Stomach (tissue), 4 donors: ENCODE measurements around the gene USP37.

ENCODE experiments used
- POLR2A ChIP-seq, 4 donors: fragments of 450-650 bp; IDR thresholded peaks; one replicate each; pipeline ENCODE4 v1.6.1; 2016; ENCODE audit warnings: antibody characterized with exemption in 4 of 4, control low read depth in 2 of 4, mild to moderate bottlenecking in 1 of 4, moderate library complexity in 1 of 4
- POLR2AphosphoS5 ChIP-seq, 3 donors: sonication (generic); formaldehyde crosslinking; IDR thresholded peaks; one replicate each; pipeline ENCODE4 v1.6.1; 2016; ENCODE audit warnings: antibody characterized with exemption in 3 of 3
- TF ChIP-seq, protein P1 (sequence below), 7 experiments: fragments of 450-650 bp in 4 of 7; fragments of 200-600 bp in 3 of 7; sonication (generic) in 3 of 7; IDR thresholded peaks; one replicate each; pipeline ENCODE4 v1.5.1; 2016 to 2019; ENCODE audit warnings: antibody characterized with exemption in 7 of 7, control low read depth in 2 of 7, mild to moderate bottlenecking in 1 of 7

DNA sequence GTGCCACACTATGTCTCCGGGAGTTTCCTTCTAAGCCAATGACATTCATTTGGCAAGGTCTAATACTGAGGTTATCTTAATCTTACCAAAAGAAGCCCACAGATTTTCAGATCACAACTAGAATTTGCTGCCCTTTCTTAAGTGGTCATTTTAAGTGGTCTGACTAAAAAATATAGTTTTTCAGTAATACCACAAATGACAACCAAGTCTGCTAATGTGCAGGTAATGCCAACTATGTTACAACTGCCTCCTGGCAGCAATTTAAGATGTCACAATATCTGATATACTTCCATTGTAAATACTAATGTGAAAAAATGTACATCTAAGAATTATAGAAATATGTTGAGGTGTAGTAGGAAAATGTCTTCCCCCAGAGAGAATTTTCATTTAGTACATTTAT lies 49.3 kb downstream of the USP37 start:
- TF ChIP-seq POLR2A (IDR thresholded peaks at IDR 0.05) (no peak), POLR2AphosphoS5 (IDR thresholded peaks at IDR 0.05) (no peak)
- TF ChIP-seq, protein P1, sequence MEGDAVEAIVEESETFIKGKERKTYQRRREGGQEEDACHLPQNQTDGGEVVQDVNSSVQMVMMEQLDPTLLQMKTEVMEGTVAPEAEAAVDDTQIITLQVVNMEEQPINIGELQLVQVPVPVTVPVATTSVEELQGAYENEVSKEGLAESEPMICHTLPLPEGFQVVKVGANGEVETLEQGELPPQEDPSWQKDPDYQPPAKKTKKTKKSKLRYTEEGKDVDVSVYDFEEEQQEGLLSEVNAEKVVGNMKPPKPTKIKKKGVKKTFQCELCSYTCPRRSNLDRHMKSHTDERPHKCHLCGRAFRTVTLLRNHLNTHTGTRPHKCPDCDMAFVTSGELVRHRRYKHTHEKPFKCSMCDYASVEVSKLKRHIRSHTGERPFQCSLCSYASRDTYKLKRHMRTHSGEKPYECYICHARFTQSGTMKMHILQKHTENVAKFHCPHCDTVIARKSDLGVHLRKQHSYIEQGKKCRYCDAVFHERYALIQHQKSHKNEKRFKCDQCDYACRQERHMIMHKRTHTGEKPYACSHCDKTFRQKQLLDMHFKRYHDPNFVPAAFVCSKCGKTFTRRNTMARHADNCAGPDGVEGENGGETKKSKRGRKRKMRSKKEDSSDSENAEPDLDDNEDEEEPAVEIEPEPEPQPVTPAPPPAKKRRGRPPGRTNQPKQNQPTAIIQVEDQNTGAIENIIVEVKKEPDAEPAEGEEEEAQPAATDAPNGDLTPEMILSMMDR (IDR thresholded peaks at IDR 0.05), result no peak
